NCI-H82 treated with DMSO at 0.1 percent for 48 hours (cell line): Measurements from ENCODE around the gene ROBO1.

Experiments used
- DNase-seq: peaks from one replicate; lab custom pipeline; 2025; ENCODE audit not compliant: unreplicated experiment; lab: John Stamatoyannopoulos, UW

Gene ROBO1

DNA sequence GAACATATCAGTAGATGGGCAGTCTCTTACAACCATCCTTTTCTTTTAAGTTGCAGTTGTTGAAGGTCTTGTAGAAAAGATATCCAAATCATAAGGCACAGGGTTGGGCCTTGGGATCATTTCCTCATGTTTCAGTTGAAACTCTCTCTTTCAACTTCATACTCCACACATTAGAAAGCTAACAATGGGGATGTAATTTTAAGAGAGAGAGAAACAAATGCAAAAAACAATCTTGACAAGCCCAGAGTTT lies 747.9 kb downstream of the ROBO1 start:
- no peak for DNase-seq

DNA sequence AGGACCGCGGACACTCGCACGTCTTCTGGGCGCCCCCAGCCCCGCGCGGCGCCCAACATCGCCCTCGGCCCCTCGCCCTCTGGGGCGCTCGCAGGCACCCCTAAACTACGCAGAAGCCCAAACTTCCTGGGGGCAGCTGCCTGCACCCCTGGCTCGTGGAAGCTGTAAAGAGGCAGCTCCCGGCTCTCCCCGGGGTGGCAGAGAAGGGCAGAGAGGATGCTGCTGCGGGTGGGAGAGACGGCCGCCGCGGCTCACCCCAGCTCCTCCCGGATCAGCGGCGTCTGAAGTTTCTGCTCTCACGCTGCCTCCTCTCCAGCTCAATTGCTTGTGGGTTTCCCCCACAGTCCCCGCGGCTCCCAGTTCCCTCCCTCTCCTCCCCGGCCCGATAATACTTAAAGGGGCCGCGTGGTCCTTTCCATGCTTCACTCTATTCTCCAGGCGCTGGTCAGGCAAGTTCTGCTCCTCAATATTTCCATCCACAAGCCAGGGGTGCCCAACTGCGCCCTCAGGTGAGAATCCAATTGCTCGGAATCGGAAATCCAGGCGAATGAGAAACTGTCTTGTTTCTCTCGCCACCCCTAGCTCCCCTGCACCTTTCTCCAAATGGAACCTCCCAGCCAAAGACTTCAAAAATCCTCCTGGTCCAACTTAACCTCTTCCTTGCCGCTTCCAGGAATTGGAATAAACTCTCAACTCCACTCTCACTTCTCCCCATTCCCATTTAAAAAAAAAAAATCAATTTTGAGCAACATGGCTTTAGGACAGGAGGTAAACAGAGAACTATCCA lies 748.5 kb downstream of the ROBO1 start:
- DNase-seq: peak; percentile 91

DNA sequence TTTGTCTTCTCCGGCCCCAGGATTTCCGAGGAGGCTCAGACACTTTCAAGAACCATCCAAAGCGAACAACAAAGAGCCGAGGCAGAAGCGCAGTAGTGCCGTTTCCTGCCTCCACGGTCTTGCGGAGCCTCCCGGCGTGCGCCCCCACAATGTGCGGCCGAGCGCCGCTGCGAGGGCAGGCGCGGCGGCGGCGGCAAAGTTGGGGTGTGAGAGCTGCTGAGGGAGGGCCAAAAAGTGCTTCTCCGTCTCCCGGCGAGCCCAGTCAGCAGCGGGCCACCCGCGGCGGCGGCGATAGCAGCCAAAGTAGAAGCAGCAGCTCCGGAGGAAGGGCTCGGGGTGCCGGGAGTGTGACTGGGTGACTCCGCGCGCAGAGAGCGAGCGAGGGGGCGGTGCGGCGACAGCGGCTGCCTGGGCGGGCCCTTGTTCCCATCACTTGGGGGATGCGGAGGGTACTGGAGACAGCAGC lies 749.1 kb downstream of the ROBO1 start:
- DNase-seq: no peak

DNA sequence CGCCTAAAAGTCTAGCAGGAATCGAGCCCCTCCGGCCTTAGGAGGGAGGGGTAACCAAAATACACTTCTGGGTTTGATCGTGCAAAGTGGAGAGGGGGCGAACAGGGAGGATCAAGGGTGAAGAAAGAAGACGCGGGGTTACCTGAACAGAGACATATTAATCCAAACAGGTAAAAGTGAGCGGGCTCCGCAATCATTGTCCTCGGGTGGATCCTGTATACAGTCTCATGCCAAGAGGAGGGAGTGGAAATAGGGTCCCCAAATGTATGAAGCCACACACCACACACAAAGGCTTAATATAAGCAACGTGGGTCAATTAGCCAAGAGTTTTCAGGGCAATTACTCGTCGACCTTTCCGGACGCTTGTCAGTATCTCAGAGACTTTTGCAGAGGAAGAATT lies 749.5 kb downstream of the ROBO1 start:
- DNase-seq: no peak

DNA sequence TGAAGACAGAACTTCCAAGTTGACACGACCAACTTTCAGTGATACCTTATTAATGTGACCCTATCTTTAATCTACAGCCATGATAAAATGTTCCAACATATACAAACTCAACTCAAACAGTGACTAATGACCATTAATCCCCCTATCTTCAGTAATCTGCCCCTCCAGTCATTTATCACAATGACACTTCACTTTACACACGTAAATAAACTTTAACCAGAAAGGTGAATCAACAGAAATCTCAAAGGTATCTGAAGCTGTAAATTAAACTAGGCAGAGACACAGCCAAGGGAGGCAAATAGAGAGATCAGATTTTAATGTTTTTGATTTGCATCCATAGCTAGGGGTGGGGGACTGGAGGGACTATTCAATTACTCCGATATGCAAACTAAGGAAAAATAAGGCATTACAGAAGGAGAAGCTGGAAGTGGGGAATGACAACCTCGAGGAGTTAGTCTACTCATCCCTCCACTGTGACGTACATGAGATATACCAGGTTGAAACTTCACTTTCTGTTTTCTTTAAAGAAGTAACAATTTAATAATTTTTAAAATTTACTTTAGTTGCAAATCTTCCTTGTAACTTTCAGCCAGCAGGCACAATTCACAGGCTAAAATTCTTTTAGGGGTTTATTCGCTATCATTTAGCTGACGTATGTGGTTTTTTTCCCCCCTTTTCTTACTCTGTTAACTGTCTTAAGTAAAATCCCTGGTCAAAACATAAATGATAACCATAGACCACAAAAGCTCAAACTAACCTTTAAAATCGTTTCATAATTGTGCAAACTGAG lies 751.0 kb downstream of the ROBO1 start:
- peak; percentile 58 for DNase-seq

DNA sequence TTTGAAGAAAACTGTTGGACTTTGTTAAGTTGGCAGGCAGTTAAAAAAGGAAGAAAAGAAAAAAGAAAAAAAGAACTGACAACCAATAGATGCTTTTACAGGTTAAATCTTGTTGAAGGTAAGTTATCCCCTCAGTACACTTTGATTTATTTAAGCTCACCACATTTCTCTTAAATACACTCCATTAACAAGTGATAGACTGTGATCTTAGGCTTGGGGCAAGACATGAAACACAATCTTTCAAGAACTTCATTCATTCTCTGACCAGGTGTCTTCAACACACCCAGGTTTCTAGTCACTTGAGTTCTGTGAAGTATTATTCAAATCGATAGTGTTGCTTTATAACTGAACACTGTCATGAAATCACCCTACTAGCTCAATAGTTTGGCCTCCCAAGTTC lies 751.9 kb downstream of the ROBO1 start:
- DNase-seq: no peak

DNA sequence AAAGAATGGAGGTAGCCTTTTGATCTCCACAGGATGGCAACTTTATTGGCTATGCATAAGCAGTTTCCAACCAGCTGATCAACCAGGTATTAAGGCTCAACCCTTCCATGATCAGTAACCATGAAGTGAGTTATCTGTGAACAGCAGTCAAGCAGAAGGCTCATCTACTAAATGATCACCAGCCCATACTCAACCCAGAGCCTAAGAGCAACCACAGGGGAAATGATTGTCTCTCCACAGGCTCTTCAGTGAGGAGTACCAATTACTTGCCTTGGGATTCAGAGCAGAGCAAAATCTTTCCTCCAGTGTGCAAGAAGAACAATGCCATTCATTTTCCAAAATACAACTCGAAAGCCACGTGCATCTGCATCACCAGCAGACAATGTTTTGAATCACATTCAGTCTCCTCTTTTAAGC lies 754.8 kb downstream of the ROBO1 start:
- no peak for DNase-seq

DNA sequence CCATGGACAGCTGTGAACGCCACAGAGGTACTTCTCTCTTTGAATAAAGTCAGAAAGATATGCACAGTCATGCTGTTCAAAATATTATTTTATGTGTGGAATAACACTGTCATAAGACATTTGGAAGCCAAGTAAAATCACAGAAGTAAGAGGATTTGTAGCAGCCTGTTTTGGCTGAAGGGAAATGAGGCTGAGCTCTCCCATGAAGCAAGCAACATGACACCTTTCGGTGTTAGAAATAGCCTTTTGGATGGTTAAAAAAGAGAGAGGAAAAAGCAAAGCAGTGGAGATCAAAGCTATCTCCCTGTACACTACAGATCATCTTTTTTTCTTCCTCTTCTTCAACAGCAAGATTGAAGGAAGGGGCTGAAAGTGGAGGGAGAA lies 755.3 kb downstream of the ROBO1 start:
- DNase-seq: no peak

DNA sequence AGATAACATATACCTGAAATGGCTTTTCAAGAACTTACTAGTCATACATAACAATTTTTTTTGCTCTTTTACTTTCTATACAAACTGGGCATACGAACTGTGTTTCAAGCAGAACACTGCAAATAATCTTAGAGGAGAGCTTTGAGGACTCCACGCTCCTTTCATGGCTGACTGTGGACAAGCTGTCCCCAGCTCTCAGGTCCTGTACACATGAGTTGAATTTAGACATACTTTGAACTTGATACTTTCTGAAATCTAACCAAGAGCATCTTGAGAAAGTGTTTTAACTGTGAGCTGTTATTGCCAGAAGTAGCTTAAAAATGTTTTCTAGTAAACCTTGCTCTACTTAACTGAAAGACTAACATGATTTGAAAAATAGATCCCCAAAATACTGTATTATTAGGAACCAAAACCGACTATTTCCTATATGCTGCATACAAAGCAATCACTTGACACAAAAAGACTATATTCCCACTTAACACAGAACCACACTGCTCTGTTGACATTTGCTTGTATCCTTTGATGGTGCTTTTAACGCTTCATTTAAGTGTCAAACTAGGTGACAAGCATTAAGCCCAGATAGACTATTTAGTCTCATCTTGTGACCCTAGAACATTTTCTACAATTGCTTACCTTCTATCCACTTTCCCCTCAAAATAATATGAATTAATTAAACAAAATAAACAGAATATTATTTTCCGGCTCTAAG lies 755.8 kb downstream of the ROBO1 start:
- DNase-seq: no peak

DNA sequence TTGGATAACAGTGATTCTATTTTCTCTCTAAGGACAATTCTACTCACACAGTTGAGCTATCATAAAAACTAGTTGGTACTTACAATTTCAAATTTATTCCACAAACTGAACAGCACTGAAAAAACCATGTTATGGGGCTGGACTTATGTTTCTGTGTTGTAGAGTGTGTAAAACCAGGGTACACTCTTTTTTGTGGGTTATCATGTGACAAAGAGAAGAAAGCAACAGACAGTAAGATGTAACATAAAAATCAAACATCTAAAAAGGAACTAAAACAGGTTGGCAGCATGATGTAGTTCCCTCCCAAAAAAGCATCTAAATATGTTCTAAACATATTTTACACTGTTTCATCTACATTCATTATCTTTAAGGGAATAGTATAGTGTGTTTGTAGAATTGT lies 757.9 kb downstream of the ROBO1 start:
- DNase-seq: no peak

DNA sequence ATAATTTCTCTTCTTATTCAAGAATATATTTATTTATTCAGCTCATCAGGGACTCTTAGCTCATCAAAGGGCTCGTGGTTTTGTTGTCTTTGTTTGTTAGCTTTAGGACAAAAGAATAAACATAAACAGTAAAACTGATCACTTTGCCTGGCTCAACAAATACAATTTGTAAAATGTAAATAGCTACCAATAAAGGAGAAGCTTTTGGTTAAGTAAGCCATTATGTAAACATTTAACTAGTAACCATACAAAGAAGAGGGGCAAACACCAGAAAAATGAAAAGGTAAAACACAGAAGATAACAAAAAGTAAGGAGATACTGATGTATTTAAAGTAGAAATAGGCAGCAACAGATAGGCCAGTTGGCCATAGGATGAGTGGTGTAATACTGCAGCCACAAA lies 761.7 kb downstream of the ROBO1 start:
- no peak for DNase-seq

DNA sequence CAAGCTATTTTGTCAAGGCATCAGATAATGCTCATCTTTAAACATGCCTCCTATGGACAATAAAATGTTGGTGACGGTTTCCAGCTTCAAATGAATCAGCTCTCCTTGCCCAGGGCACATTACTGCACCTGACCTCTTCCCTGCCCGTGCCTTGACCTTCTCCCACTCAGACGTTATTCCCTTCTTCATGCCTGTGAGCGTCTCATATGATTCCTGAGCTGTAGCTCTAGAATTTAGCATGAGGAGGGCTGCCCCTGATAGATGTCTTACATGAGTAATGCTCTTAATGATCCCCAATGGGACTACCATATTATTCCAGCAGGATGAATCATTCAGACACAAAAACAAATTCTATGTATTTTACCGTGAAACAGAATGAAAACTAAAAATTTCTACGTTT lies 762.7 kb downstream of the ROBO1 start:
- DNase-seq: no peak

DNA sequence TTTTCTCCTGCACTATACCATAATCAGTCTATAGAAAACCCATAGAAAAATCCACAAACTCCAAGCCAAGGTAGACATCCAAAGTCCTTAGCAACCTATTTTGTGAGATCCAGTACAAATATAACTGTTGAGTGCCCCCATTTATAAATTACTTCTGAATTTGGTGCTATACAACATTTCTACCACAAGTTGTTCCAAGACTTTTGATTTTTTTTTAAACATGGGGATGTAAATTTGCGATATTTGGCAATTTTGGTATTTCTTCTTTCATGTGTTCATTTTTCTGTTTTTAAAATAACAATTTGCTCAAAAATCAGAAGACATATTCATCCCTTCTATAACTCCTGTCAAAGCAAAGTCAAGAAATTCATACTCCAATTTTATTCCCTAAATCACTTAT lies 763.8 kb downstream of the ROBO1 start:
- DNase-seq: no peak

DNA sequence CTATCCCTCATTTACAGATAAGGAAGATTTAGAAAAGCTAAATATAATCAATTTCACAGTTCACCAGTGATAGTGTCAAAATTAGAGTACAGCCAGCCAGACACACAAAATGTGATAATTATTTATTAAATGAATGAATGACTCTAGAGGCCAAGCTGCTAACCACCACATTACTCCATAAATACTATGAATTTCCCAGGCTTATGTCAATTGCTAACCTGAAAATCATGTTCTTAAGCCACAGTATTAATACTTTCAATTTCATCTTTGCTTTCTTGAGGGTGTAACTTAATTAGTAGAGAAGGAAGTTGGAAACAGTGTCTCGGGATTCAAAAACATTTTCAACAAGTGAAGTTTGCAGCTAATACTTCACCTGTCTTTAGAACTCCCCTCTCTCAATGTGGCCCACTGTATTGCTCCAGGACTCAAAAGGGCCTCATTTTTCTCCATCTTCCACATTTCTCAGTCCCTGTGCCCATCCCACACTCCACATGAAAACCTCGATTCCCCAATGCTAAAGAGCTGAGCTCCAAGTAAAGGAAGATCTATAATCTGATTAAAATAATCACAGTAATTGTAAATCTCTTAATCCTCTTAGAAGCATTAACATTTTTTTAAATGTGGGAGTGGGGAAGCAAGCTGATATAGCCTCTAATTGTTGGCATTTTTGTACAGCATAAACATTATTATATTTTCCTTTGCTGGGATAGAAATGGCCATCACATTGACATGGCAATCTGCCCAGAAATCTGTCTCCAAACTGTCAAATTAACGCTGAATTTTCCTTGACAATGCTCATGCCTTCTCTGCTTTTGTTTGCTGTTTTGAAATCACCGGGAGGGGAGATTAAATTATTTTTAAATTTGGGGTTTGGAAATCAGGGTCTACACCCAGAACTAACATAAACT lies 765.1 kb downstream of the ROBO1 start:
- peak; percentile 77 for DNase-seq

DNA sequence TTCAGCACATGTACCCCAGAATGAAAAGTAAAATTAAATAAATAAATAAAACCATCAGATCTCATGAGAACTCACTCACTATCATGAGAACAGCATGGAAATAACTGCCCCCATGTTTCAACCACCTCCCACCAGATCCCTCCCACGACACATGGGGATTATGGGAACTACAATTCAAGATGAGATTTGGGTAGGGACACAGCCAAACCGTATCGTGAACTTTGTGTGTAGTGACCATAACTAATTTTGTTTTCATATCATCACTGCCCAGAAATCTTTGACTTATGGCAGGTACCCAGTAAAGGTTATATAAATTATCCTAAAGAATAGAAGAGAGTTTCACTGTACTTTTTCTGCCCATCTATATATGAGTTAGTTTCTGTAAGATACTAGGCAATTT lies 766.5 kb downstream of the ROBO1 start:
- no peak for DNase-seq

DNA sequence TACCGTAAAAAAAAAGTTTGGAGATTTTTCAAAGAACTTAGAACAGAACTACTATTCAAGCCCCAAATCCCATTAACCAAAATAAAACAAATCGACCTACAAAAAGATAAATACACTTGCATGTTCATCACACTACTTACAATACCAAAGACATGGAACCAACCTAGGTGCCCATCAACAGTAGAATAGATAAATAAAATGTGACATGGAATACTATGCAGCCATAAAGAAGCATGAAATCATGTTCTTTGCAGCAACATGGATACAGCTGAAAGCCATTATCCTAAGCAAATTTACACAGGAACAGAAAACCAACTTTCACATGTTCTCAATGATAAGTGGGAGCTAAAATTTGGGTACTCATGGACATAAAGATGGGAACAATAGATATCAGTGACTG lies 768.7 kb downstream of the ROBO1 start:
- no peak for DNase-seq

DNA sequence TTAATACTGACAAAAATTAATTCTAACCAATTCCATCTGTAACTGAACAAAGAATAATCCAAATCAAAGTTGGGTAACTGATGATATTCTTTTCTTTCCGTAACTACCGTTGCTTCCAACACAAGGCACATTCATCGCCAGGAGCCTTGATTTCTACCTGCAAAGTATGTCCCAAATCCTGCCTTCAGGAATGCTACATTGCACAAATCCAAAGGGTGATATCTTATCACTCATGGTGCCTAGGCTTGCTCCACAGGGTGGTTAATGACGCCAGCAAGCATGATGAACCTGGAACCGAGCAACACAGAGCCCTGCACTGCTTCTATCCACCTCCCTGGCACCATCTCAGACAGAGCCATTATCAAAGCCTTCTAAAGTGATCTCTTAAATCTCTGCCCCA lies 772.7 kb downstream of the ROBO1 start:
- DNase-seq: no peak

DNA sequence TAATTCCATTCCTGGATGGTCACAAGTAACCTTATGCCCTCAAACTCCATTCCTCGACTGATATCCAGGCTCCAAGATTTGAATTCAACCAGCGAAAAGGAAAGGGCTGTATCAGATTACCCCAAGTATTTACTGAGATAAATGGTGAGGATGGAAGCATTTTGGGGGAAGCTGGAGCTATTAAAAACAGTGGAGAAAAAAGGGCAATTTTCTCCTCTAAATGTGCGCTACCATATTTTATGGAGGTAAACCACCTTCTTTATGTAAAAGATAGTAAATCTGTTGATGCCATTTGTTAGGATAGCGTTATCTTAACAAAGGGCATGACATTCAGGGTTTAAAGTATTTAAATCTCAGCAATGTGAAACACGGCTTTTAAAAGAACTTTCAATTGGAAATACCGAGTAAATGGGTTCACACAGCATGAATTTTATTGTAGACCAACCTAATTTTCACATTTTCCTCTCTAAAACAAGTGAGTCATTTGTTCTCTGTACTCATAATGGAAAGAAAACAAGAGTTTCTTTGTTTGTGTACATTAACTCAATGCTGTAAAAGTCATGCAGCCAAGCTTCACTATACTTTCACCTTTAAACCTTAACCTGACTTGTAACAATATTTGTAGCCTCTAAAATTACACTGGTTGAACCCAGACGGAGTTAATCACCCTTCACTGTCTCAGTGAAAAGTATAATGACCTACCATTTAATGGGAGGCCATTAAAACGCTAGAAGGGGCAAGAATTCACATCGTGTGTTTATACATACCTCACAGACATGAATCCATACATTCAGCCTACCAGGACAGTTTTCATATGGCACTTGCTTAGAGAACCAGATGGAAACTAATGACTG lies 773.4 kb downstream of the ROBO1 start:
- DNase-seq: no peak

DNA sequence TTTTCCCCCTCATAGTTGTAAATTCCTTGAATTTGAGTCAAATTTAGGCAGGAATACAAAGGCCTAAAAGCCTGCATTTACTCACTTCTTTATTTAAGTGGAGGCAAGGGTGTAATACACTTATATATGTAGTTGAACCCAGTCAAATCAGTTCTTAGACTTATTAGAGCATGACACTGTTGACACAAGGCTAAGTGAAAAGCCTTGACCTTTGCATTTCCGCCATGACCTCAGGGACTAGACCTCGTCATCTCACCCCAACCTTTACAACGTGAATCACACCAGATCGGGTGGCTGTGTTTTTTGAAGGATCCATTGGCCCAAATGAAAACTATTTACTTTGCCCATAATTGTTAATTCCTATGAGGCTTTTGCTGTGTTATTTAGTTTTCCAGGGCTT lies 774.4 kb downstream of the ROBO1 start:
- DNase-seq: no peak

DNA sequence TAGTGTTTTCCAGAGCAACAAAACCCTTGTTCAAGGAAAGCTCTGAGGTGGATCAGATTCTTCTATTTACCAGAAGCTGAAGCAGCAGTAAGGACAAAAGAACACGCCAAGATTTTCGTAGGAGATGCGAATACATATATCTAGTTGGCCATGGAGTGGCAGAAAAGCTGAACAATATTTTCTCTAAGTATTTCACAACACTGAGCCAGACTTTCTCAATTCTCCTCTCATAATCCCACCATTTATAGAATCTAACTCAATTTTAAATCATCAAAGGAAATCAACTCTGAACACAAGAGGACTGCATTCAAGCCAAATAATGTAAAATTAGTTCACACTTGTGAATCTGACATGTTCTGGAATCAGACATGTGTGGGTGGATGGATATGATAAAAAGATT lies 775.0 kb downstream of the ROBO1 start:
- DNase-seq: no peak
